HG03097 (cell line): ENCODE results near the gene CALD1.

ENCODE experiments used
- ATAC-seq: cut with Tn5 transposase; IDR thresholded peaks from one replicate; pipeline ENCODE4 v1.9.1; 2021; ENCODE audit not compliant: unreplicated experiment, low FRiP score

Gene CALD1

GRCh38 chr7:134785842-134786241, 6.4 kb downstream of the CALD1 start:
- no peak for ATAC-seq

DNA sequence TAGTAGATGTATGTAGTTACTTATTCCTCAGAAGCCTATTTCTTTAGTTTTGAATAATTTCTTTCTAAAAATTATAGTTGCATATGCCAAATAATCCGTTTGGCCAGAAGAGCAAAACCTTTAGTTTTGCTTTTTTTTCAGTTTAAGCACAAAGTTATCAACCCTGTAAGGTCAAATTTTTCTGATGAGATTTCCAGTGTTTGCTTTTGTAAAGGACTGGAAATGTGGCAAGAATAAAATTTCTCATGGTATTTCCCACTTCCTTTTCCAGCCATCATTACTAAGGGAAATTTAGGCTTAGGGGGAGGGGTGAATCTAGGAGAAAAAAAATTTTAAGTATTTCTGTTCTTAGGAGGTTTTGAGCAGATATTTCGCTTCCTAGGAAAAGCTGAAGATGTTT, 7.6 kb downstream of the CALD1 start:
- no peak for ATAC-seq

- ATAC-seq, result no peak
Observed at GRCh38 chr7:134787720-134788119, 8.3 kb downstream of the CALD1 start.

GRCh38 chr7:134788191-134788590, 8.8 kb downstream of the CALD1 start:
- ATAC-seq, result no peak

GRCh38 chr7:134789967-134790685, 10.7 kb downstream of the CALD1 start:
- no peak for ATAC-seq

GRCh38 chr7:134792968-134793367, 13.5 kb downstream of the CALD1 start:
- no peak for ATAC-seq

DNA sequence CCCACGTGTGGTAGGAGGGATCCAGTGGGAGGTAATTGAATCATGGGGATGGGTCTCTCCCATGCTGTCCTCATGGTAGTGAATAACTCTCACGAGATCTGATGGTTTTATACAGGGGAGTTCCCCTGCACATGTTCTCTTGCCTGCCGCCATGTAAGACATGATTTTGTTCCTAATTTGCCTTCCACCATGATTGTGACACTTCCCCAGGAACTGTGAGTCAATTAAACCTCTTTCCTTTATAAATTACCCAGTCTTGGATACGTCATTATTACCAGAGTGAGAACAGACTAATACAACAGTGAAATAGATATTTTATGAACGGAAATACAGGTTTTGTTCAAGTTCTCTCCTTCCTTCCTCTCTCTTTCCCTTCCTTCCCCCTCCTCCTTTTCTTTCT, 15.8 kb downstream of the CALD1 start:
- no peak for ATAC-seq

GRCh38 chr7:134798155-134798554, 18.7 kb downstream of the CALD1 start:
- ATAC-seq, result no peak

- no peak for ATAC-seq
Observed at GRCh38 chr7:134799377-134799776, 19.9 kb downstream of the CALD1 start.

DNA sequence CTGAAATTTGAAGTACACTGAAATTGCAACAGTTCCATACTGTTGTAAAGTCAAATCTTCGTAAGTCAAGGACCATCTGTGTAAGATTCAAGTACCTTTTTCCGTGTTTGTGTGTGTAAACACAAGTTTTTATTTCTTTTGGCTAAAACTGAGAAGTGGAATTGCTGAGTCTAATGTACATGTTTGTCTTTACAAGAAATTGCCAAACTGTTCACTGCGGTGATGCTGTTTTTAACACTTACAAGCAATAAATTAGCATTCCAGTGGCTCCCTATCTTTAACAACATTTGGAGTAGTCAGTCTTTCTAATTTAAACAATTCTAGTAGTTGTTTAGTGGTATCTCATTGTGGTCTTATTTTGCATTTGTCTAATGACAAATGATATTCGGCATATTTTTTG, 23.3 kb downstream of the CALD1 start:
- no peak for ATAC-seq

- ATAC-seq, result no peak
Observed at GRCh38 chr7:134804351-134804750, 24.9 kb downstream of the CALD1 start.

DNA sequence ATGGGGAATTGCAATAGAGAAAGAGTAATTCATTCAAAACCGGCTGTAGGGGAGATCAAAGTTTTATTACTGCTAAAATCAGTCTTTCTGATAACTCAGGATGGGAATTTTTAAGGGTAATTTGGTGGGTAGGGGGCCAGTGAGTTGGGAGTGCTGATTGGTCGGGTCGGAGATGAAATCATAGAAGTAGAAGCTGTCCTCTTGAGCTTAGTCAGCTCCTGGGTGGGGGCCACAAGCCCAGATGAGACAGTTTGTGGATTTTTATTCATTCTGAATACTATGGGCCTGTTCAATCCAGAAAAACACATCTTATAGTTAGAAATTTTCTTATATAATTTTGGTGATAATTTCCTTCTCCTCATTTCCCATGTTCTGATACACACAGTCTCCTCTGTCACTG, 25.4 kb downstream of the CALD1 start:
- ATAC-seq, result no peak

GRCh38 chr7:134806197-134806596, 26.8 kb downstream of the CALD1 start:
- no peak for ATAC-seq

- no peak for ATAC-seq
Observed at GRCh38 chr7:134809616-134810015, 30.2 kb downstream of the CALD1 start.

DNA sequence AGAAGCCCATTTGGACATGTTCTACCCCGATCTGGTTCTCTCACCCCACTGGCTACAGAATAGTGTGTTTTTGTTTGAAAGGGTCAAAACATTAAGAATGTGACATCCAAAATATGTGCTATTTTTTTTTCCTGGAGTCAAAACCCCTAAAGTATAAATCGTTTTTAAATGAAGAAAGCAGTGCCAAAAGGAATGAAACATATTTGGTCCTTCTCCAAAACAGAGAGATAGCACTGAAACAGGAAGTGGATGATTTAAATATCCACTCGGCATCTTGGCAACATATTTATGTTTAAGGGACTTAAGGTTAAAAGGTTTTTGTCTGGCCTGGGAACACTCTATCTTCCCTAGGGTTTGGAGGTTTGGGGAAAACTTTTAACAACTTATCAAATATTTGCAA, 32.3 kb downstream of the CALD1 start:
- no peak for ATAC-seq

- no peak for ATAC-seq
Observed at GRCh38 chr7:134813663-134814396, 34.4 kb downstream of the CALD1 start.

GRCh38 chr7:134814730-134815364, 35.4 kb downstream of the CALD1 start:
- ATAC-seq, result no peak

- no peak for ATAC-seq
Observed at GRCh38 chr7:134818613-134819345, 39.3 kb downstream of the CALD1 start.

GRCh38 chr7:134819401-134819800, 40.0 kb downstream of the CALD1 start:
- no peak for ATAC-seq

DNA sequence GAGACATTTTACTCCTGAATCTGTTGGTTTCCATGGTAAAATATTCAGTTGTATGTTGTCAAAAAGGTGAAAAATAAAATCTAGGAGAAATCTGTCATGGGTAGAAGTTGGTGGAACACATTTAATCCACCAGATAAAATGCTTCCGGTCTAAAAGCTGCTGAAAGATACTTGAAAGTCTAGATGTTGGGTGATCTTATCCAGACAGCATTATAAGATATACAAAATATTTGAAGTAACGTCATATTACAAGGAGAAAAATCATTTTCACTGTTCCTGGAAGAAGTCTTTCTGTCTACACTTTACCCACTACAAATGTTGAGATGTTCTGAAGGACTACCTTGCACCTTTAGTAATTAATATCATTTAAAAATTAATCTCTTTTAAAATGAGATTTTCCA, 40.9 kb downstream of the CALD1 start:
- ATAC-seq, result no peak

DNA sequence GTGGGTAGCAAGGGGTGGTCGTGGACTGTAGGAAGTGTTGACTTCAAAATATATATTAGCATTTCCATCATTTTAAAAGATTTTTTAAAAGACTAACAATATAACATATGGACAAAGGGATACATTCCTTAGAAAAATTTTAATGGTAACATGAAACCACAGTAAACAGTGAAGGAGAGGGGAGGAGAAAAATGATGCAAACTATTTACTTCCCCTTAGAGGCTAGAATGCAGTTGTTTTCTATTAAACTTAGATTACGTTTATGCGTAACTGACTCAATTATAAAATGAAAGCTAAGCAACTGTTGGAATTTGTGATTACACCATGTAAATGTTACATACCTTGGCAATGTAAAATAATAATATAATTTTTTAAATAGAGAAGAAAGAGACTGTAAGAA, 41.3 kb downstream of the CALD1 start:
- no peak for ATAC-seq
